Measurements from ENCODE around the gene CDC42BPG.
"Not testable (repeated sequence)": the region's sequence is repeated elsewhere in the genome, so short reads cannot be mapped to it uniquely, and the experiment has no call there.

CDC42BPG gene

DNA sequence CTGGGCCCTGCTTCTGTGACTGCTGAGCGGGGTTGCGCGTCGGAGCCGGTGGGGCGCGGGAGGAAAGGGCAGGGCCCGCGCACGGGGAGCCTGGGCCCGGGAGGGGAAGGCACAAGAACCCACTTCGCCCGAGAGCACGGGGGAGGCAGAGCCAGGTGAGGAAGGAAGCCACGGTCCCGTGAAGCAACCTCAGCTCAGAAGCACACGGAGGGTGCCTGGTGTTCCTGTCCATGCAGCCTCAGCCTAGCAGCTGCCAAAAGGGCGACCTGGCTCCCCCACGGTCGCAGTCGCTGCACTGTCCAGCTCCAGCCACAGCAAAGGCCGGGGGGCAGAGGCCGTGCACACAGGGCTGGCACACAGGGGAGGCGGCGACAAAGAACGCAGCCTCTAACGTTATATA is 9.3 kb upstream of the CDC42BPG start:
- no peak for DNase-seq (ENCODE audit: low read depth, low spot score)
- peak overlapping the region; percentile 91 for H3K27ac ChIP-seq

DNA sequence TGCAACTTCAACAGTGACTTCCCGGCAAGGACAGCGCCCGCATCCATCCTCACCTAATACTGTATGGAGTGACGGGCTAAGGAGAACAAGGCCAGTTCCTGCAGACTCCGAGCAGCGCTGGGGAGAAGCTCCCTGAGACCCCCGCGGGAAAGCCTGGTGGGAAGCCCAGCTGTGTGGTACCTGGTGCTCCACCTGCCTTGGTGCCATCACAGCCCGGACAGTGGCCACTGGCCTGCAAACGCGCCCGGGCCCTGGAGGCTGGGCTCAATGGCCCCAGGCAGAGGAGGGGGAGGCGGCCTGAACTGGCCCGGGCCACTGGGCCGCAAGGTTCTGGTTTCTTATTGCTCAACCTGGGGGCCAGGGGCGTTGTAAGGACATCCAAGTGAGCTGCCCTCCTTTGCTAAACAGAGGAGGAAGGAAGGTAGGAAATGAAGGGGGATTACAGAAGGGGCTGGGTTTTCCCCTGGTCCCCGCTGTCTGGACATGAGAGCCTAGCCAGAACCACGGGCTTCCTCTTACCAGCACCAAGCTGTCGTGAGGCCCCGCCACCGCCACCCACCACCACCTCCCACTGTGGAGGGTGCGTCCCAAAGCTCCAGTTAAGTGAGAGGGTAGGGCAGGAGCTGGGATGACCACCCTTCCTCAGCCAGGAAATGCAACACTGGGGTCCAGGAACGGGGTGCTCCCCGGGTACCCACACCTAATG is 8.5 kb upstream of the CDC42BPG start:
- DNase-seq (ENCODE audit: low read depth, low spot score) = no peak
- H3K27ac ChIP-seq = peak overlapping the region; percentile 91

DNA sequence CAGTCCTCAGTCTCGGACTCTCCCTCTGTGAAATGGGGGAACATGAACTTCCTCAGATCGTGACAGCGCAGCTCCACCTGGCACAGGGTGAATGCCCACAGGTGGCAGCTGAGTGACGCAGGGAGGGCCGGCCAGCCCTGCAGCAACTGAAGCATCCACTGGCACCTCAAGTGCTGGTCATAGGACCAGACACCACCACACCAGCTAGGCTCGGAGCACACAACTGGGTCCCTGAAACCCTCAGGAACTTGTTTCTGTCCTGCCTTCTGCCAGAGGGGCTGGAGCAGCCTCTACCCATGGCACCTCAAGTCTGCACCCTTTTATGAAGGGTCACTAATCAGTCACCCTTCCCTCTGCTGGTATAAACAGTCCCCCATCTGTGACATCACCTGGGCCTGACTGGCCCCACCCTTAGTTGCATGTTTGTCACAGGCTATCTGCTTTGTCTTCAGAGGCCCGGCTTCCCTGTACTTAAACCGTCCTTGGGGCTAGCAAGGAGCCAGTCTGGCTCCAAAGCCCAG is 7.4 kb upstream of the CDC42BPG start:
- H3K27ac ChIP-seq = peak overlapping the region; percentile 91
- no peak for DNase-seq (ENCODE audit: low read depth, low spot score)

DNA sequence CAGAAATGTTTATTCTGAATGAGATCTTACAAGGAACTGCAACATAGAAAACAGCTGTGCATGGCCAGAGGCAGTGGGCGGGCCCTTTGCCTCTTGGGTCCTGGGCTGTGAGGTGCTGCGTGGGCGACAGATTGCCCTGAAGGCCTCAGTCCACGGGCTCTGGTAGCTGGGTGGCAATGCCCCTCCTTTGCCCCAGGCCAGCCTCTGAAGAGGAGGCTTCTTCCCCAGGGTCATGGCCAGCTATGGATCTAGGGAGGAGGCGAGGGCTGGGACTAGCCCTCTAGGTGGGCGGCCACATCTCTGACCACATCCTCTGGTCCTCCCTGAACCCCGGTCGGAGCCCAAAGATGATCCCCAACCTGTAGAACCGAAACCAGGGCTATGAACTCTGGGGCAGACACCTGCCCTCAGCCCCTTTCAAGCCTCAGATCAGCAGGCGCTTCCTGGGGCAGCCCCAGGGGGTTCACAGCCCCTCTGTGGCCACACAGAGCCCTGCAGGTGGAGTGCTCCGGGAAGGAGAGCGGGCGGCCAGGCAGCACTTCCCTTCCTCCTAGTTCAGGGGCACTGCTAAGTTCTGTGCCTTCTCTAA is 6.6 kb upstream of the CDC42BPG start:
- peak overlapping the region; percentile 91 for H3K27ac ChIP-seq
- DNase-seq (ENCODE audit: low read depth, low spot score) = no peak

DNA sequence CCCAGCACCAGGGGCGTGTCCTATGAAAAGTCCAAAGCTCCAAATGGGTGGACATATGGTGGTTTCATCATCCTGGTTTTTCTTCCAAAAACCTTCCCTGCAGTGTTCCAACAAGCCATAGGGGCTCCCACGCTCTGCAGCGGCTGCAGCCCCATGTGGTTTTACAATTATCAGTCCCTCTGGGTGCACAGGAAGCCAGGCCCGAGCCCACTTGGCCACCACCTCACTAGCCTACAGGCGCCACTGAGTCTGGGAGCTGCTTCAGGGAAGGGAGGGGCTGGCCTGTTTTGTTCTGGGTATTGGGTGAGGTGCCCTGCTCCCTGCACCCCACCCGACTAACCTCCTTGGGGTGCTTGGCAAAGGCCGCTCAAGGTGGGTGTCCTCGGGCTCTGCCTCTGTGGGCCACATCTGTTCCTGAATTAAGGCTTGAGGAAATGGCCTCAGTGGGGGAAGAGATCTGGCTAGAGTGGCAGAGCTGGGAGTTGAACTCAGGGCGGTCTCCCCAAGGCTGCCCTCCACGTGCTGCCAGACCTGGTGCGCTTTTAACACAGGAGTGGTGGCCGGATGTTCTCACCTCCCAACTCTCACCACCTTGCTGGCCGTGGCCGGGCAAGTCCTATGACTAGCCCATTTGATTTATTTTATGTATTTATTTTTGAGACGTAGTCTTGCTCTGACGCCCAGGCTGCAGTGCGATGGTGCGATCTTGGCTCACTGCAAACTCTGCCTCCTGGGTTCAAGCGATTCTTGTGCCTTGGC is 5.3 kb upstream of the CDC42BPG start:
- peak overlapping the region; percentile 91 for H3K27ac ChIP-seq
- no peak for DNase-seq (ENCODE audit: low read depth, low spot score)

GRCh38 chr11:64848826-64849597 is 4.6 kb upstream of the CDC42BPG start:
- peak overlapping the region; percentile 9 for H3K27ac ChIP-seq
- no peak for DNase-seq (ENCODE audit: low read depth, low spot score)

- DNase-seq (ENCODE audit: low read depth, low spot score) = no peak
- peak overlapping the region; percentile 9 for H3K27ac ChIP-seq
These were observed 3.9 kb upstream of the CDC42BPG start for GRCh38 chr11:64848214-64848825.

- no peak for DNase-seq (ENCODE audit: low read depth, low spot score)
- H3K27ac ChIP-seq = peak overlapping the region; percentile 90
These were observed 2.7 kb upstream of the CDC42BPG start for GRCh38 chr11:64846998-64847666.

GRCh38 chr11:64845776-64846129 is 1.3 kb upstream of the CDC42BPG start:
- DNase-seq (ENCODE audit: low read depth, low spot score) = not testable (repeated sequence)
- H3K27ac ChIP-seq = peak overlapping the region; percentile 90

GRCh38 chr11:64845129-64845775 is 799 bp upstream of the CDC42BPG start:
- H3K27ac ChIP-seq = peak overlapping the region; percentile 90
- DNase-seq (ENCODE audit: low read depth, low spot score) = no peak

GRCh38 chr11:64843686-64844329 is 645 bp downstream of the CDC42BPG start:
- H3K27ac ChIP-seq = peak overlapping the region; percentile 90

GRCh38 chr11:64842851-64843685 is 1.4 kb downstream of the CDC42BPG start:
- H3K27ac ChIP-seq = peak overlapping the region; percentile 90
- no peak for DNase-seq (ENCODE audit: low read depth, low spot score)

More at GRCh38 chr11:64843686-64844329, 645 bp downstream of the CDC42BPG start:
- no peak for DNase-seq (ENCODE audit: low read depth, low spot score)

- DNase-seq (ENCODE audit: low read depth, low spot score) = no peak
- H3K27ac ChIP-seq = peak overlapping the region; percentile 90
These were observed 2.1 kb downstream of the CDC42BPG start for GRCh38 chr11:64842366-64842759.

DNA sequence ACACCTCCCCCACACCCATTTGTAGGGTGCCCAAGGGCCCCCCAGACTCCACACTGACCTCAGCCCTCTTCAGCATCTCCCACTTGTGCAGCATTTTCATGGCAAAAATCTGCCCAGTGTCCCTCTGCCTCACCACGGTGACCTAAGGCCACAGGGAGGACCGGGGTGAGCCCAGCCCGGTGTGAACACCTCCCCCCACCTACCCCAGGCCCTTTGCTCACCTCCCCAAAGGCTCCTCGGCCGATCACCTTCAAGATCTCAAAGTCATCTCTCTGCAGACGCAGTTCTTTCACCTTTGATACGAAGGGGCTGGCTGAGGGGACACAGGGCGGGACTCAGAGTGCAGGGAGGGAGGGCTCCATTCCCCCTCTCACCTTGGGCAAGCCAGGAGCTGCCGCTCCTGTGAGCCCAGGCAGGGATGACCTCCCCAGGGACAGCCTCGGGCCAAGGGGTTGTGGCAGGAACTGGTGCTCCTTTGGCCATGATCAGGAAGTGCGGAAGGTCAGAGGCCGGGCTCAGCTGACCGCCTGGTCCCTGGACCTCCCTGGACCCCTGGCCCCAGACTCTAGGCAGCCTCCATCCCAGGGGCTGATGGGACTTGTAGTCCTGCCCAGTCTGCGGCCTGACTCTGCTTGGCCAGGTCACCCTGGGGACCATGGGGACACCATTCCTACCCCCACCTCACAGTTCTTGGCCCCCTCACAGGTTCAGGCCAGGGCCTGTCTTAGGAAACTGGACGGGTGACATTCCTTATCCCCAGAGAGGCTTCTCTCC is 2.7 kb downstream of the CDC42BPG start:
- H3K27ac ChIP-seq = peak overlapping the region; percentile 90

GRCh38 chr11:64839887-64840782 is 4.3 kb downstream of the CDC42BPG start:
- DNase-seq (ENCODE audit: low read depth, low spot score) = no peak
- H3K27ac ChIP-seq = peak overlapping the region; percentile 17

More for the DNA sequence above, 2.7 kb downstream of the CDC42BPG start:
- DNase-seq (ENCODE audit: low read depth, low spot score) = no peak

DNA sequence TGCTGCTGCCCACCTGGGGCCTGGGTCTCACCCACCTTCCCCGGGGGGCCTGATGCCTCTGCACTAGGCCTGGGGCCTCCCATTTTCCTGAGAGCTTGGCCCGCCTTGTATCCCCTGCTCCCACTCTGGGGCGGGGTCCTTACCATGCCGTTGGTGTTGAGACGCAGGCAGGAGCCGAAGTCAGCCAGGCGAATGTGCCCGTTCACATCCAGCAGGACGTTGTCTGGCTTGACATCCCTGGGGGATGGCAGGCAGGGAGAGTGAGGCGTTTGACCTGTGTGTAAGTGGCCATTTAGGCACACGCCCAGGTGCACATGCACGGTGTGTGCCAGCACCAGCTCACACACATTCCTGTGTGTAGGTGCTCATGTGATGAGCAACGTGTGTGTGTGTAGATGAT is 5.1 kb downstream of the CDC42BPG start:
- DNase-seq (ENCODE audit: low read depth, low spot score) = no peak

More for the DNA sequence above, 5.1 kb downstream of the CDC42BPG start:
- peak overlapping the region; percentile 17 for H3K27ac ChIP-seq
